GM12878 (cell line): Measurements from ENCODE around the gene SGF29. TPM values are rescaled to one million over a fixed set of nuclear protein-coding genes. Genes with fewer than 3 reads are reported as not detected.
"Not testable (repeated sequence)": the region's sequence is repeated elsewhere in the genome, so short reads cannot be mapped to it uniquely, and the experiment has no call there.

Source experiments
- ATAC-seq: fragments of 200-7000 bp; cut with Tn5 transposase; 3 replicates; pipeline ENCODE4 v1.9.1; 2020; ENCODE audit warnings: mild to moderate bottlenecking, moderate library complexity
- BruUV-seq: library from RNA; stranded (reverse); fragments of 400-500 nt; replicated peaks from 2 replicates; lab custom pipeline; 2021; lab: Mats Ljungman, UMichigan
- CTCF ChIA-PET: fragments of 300-600 bp; sonication (Branson Sonifier 250); formaldehyde crosslinking; extraction: SDS; loops from one replicate; lab custom pipeline; 2021; ENCODE audit warnings: inconsistent platforms; lab: Yijun Ruan, JAX
- POLR2A ChIA-PET: fragments of 350-600 bp; formaldehyde crosslinking; extraction: SDS; loops from one replicate; lab custom pipeline; 2021; ENCODE audit warnings: inconsistent platforms; lab: Charles Lee
- RAD21 ChIA-PET: fragments of 300-600 bp; sonication (Branson Sonifier 250); formaldehyde crosslinking; loops from one replicate; lab custom pipeline; 2023; ENCODE audit warnings: antibody characterized with exemption; ENCODE audit not compliant: unreplicated experiment; lab: Charles Lee
- SMC1A ChIA-PET: fragments of 300-600 bp; sonication (Branson Sonifier 250); formaldehyde crosslinking; loops from one replicate; lab custom pipeline; 2023; ENCODE audit not compliant: unreplicated experiment, uncharacterized antibody; lab: Charles Lee
- DNase-seq: peaks from one replicate; pipeline ENCODE4 v3.0.0-alpha.2; 2011; ENCODE audit warnings: low read depth, low spot score
- FAIRE-seq: peaks from 3 replicates; lab custom pipeline; 2011; peaks lifted over from hg19 to GRCh38; lab: Jason Lieb, UNC
- H2AFZ ChIP-seq: 2 replicates; pipeline ENCODE4 v1.6.0; 2011; ENCODE audit warnings: low read depth, low read length, control low read depth; ENCODE audit not compliant: control insufficient read depth
- H3K27ac ChIP-seq: 2 replicates; pipeline ENCODE4 v1.5.1; 2011; ENCODE audit warnings: control low read depth; ENCODE audit not compliant: control insufficient read depth, insufficient read depth
- H3K27me3 ChIP-seq, 2 experiments: replicated peaks in 1 of 2; 2 replicates each; pipeline versions ENCODE4 v1.6.0 to v1.6.1; 2011; ENCODE audit warnings: low read length in 1 of 2; ENCODE audit not compliant: control insufficient read depth in 2 of 2, insufficient read depth in 2 of 2
- H3K36me3 ChIP-seq, 2 experiments: 2 replicates each; pipeline ENCODE4 v1.5.1; 2011; ENCODE audit warnings: low read length in 1 of 2; ENCODE audit not compliant: control insufficient read depth in 2 of 2, insufficient read depth in 2 of 2
- H3K4me1 ChIP-seq: 2 replicates; pipeline ENCODE4 v1.6.1; 2011; ENCODE audit warnings: mild to moderate bottlenecking, low read length, moderate library complexity, mixed read lengths; ENCODE audit not compliant: control insufficient read depth, insufficient read depth
- H3K4me2 ChIP-seq: 2 replicates; pipeline ENCODE4 v1.6.0; 2011; ENCODE audit warnings: control low read depth; ENCODE audit not compliant: control insufficient read depth, insufficient read depth
- H3K4me3 ChIP-seq: fragments of 200-600 bp; sonication (generic); 2 replicates; pipeline ENCODE4 v1.5.1; 2016
- H3K79me2 ChIP-seq: 2 replicates; pipeline ENCODE4 v1.6.0; 2011; ENCODE audit warnings: low read length; ENCODE audit not compliant: control insufficient read depth, insufficient read depth
- H3K9ac ChIP-seq: 2 replicates; pipeline ENCODE4 v1.8.0; 2011; ENCODE audit warnings: low read length, control low read depth, mixed read lengths; ENCODE audit not compliant: control insufficient read depth, insufficient read depth
- H3K9me3 ChIP-seq: replicated peaks from 3 replicates; pipeline ENCODE4 v1.5.1; 2011; ENCODE audit warnings: mild to moderate bottlenecking, low read length; ENCODE audit not compliant: control insufficient read depth, insufficient read depth
- H4K20me1 ChIP-seq: 2 replicates; pipeline ENCODE4 v1.6.0; 2011; ENCODE audit not compliant: control insufficient read depth, insufficient read depth
- WGBS: methylation state at CpG from one replicate; pipeline ENCODE4 v1.1.6; 2016; ENCODE audit warnings: low lambda C conversion rate; ENCODE audit not compliant: insufficient replicate concordance, insufficient coverage; ENCODE audit errors: missing lambda C conversion rate; 5-methylcytosine and 5-hydroxymethylcytosine counted together
- in situ Hi-C: fragments of 300-500 bp; cut with MboI; formaldehyde crosslinking; loops from 9 replicates; pipeline ENCODE4 v1.14.3; 2018; ENCODE audit warnings: mixed read lengths
- intact Hi-C: fragments of 100-400 bp; cut with micrococcal nuclease; formaldehyde crosslinking; loops from one replicate; pipeline ENCODE4 v1.14.2; 2022; ENCODE audit not compliant: unreplicated experiment
- polyA plus RNA-seq, 11 experiments: library from polyadenylated mRNA; depleted of rRNA in 4 of 11; unstranded in 6 of 11; stranded (reverse) in 5 of 11; fragments of >200 nt; fragmentation: Nextera tagmentation in 4 of 11; fragmentation: Illumina TruSeq in 1 of 11; extraction: Ambion mirVana in 4 of 11; extraction: Trizol in 1 of 11; gene quantifications; 1 replicate in 1 of 11; 2 replicates in 10 of 11; pipeline versions ENCODE4 v1.2.1 to v1.2.3, GENCODE V29; 2011 to 2016; ENCODE audit warnings: inconsistent platforms in 2 of 11, missing spikeins in 2 of 11, low read depth in 1 of 11
- total RNA-seq, 4 experiments: library from RNA; depleted of rRNA in 3 of 4; stranded (reverse); fragments of >200 nt in 3 of 4; fragmentation: Illumina TruSeq in 1 of 4; extraction: Trizol in 1 of 4; gene quantifications; 2 replicates each; pipeline versions ENCODE4 v1.2.1 to v1.2.3, GENCODE V29; 2013 to 2021

Gene SGF29
- total and polyA plus RNA-seq, 10 of the 15 experiments (the other 5 are each of a cell fraction or from before 2014, with no cell fraction given): 2.2 to 20.1 (median 12.3) TPM

- H2AFZ ChIP-seq, POLR2A ChIA-PET, DNase-seq, H4K20me1 ChIP-seq, RAD21 ChIA-PET, H3K4me2 ChIP-seq, H3K27ac ChIP-seq, H3K4me3 ChIP-seq, ATAC-seq, intact Hi-C loops, SMC1A ChIA-PET, H3K36me3 ChIP-seq, in situ Hi-C loops, FAIRE-seq, H3K4me1 ChIP-seq, H3K9me3 ChIP-seq, BruUV-seq, H3K9ac ChIP-seq, H3K27me3 ChIP-seq, CTCF ChIA-PET, H3K79me2 ChIP-seq: not testable (repeated sequence)
- WGBS: no CpG with 5 or more reads among the region's 1 CpG
Measured at GRCh38 chr16:28637765-28638164, 84.0 kb downstream of the SGF29 start, which contains the start of gene NPIPB8. NPIPB8 (plus strand) TSS chr16:28638065; CDS start chr16:28638361, 296 bp downstream.

- POLR2A ChIA-PET, FAIRE-seq, H3K4me2 ChIP-seq, CTCF ChIA-PET, H3K79me2 ChIP-seq, H3K4me1 ChIP-seq, DNase-seq, ATAC-seq, BruUV-seq, H3K9me3 ChIP-seq, H3K27ac ChIP-seq, SMC1A ChIA-PET, RAD21 ChIA-PET, H3K27me3 ChIP-seq, H3K9ac ChIP-seq, H2AFZ ChIP-seq, H3K4me3 ChIP-seq, intact Hi-C loops, H4K20me1 ChIP-seq, H3K36me3 ChIP-seq, in situ Hi-C loops: not testable (repeated sequence)
- 94% methylated on average over 4 of the region's 5 CpGs for WGBS
Measured at GRCh38 chr16:28638359-28638758, 84.6 kb downstream of the SGF29 start.
